Urinary bladder (tissue), 4 donors: Measurements from ENCODE around the gene GSTM5. TPM values are rescaled to one million over a fixed set of nuclear protein-coding genes. Genes with fewer than 3 reads are reported as not detected.
"Not testable (repeated sequence)": the region's sequence is repeated elsewhere in the genome, so short reads cannot be mapped to it uniquely, and the experiment has no call there.

ENCODE experiments used
- DNase-seq: peaks from one replicate; pipeline ENCODE4 v3.0.0-alpha.2; 2015; ENCODE audit errors: extremely low spot score
- H3K27ac ChIP-seq: one replicate; pipeline ENCODE4 v1.5.1; 2013; ENCODE audit warnings: low read depth, mild to moderate bottlenecking, moderate library complexity
- H3K36me3 ChIP-seq: one replicate; pipeline ENCODE4 v1.6.1; 2013; ENCODE audit warnings: mild to moderate bottlenecking, moderate library complexity; ENCODE audit not compliant: insufficient read depth
- H3K4me1 ChIP-seq: one replicate; pipeline ENCODE4 v1.6.1; 2013; ENCODE audit warnings: mild to moderate bottlenecking, moderate library complexity; ENCODE audit not compliant: insufficient read depth
- H3K4me3 ChIP-seq: one replicate; pipeline ENCODE4 v1.5.1; 2013; ENCODE audit warnings: low read depth, low read length
- WGBS: extraction: QIAGEN DNeasy Blood & Tissue Kit; methylation state at CpG from one replicate; pipeline ENCODE4 v1.1.7; 2013; 5-methylcytosine and 5-hydroxymethylcytosine counted together
- polyA plus RNA-seq: library from polyadenylated mRNA; stranded (reverse); fragments of 200-250 nt; gene quantifications from one replicate; pipeline ENCODE4 v1.2.3, GENCODE V29; 2013
- total RNA-seq: library from RNA; depleted of rRNA; stranded (reverse); fragments of >200 nt; gene quantifications from one replicate; pipeline ENCODE4 v1.2.3, GENCODE V29; 2014
- donor health status: healthy with polysubstance abuse.
- donor health status: healthy.

GSTM5 gene
- total and polyA plus RNA-seq, 2 donors: 18.2 to 25.2 TPM

GRCh38 chr1:109764561-109765482 is 52.8 kb downstream of the GSTM5 start:
- Histone ChIP-seq H3K27ac (no peak overlapping the region), H3K4me3 (no peak overlapping the region), H3K36me3 (no peaks in the 10 kb centered on the region), H3K4me1 (no peaks in the 10 kb centered on the region)
- DNase-seq: no peak
- 94% methylated on average over 13 of the region's 13 CpGs for WGBS

GRCh38 chr1:109765483-109765815 is 53.4 kb downstream of the GSTM5 start:
- no peaks in the 10 kb centered on the region for H3K4me1 ChIP-seq
- 84% methylated on average over 4 of the region's 4 CpGs for WGBS
- H3K27ac ChIP-seq: no peak overlapping the region
- H3K4me3 ChIP-seq: no peak overlapping the region
- no peaks in the 10 kb centered on the region for H3K36me3 ChIP-seq
- no peak for DNase-seq

- H3K27ac ChIP-seq: no peak overlapping the region
- WGBS: 75% methylated on average over 13 of the region's 13 CpGs
These were observed 54.0 kb downstream of the GSTM5 start for GRCh38 chr1:109765896-109766615.

GRCh38 chr1:109766991-109767636 is 55.1 kb downstream of the GSTM5 start:
- DNase-seq, H3K36me3 ChIP-seq, H3K27ac ChIP-seq, H3K4me1 ChIP-seq, H3K4me3 ChIP-seq: not testable (repeated sequence)
- 69% methylated on average over 17 of the region's 17 CpGs for WGBS

More at GRCh38 chr1:109765896-109766615, 54.0 kb downstream of the GSTM5 start:
- Histone ChIP-seq H3K4me3 (no peak overlapping the region), H3K36me3 (no peaks in the 10 kb centered on the region), H3K4me1 (no peaks in the 10 kb centered on the region)
- DNase-seq: no peak

Other genes with a start within 250 kb of the GSTM5 start
- gene SYPL2, start 245.7 kb upstream of the GSTM5 start, total RNA-seq: 2.4 TPM
- 4.5 TPM for gene SYPL2, start 245.7 kb upstream of the GSTM5 start, polyA plus RNA-seq
- 2.0 TPM for gene ATXN7L2, start 228.3 kb upstream of the GSTM5 start, total RNA-seq
- gene ATXN7L2, start 228.3 kb upstream of the GSTM5 start, polyA plus RNA-seq: 4.0 TPM
- gene CYB561D1, start 218.2 kb upstream of the GSTM5 start, total RNA-seq: 4.0 TPM
- gene CYB561D1, start 218.2 kb upstream of the GSTM5 start, polyA plus RNA-seq: 9.4 TPM
- gene AMIGO1, start 202.5 kb upstream of the GSTM5 start, total RNA-seq: 2.9 TPM
- gene AMIGO1, start 202.5 kb upstream of the GSTM5 start, polyA plus RNA-seq: 6.4 TPM
- gene GPR61, start 172.4 kb upstream of the GSTM5 start, total RNA-seq: 0.11 TPM
- not detected for gene GPR61, start 172.4 kb upstream of the GSTM5 start, polyA plus RNA-seq
- 17.4 TPM for gene GNAI3, start 163.6 kb upstream of the GSTM5 start, total RNA-seq
- gene GNAI3, start 163.6 kb upstream of the GSTM5 start, polyA plus RNA-seq: 5.1 TPM
- not detected for gene GNAT2, start 92.6 kb upstream of the GSTM5 start, total RNA-seq
- gene GNAT2, start 92.6 kb upstream of the GSTM5 start, polyA plus RNA-seq: not detected
- gene AMPD2, start 92.4 kb upstream of the GSTM5 start, total RNA-seq: 36.1 TPM
- 29.2 TPM for gene AMPD2, start 92.4 kb upstream of the GSTM5 start, polyA plus RNA-seq
- gene GSTM4, start 56.2 kb upstream of the GSTM5 start, total RNA-seq: 12.4 TPM
- 58.2 TPM for gene GSTM4, start 56.2 kb upstream of the GSTM5 start, polyA plus RNA-seq
- gene GSTM2, start 44.2 kb upstream of the GSTM5 start, total RNA-seq: 78.0 TPM
- gene GSTM2, start 44.2 kb upstream of the GSTM5 start, polyA plus RNA-seq: 77.9 TPM
- not detected for gene GSTM1, start 24.4 kb upstream of the GSTM5 start, total RNA-seq
- 1.1 TPM for gene GSTM1, start 24.4 kb upstream of the GSTM5 start, polyA plus RNA-seq
- gene GSTM3, start 28.8 kb downstream of the GSTM5 start, total RNA-seq: 67.5 TPM
- gene GSTM3, start 28.8 kb downstream of the GSTM5 start, polyA plus RNA-seq: 116 TPM
- not detected for gene EPS8L3, start 51.7 kb downstream of the GSTM5 start, total RNA-seq
- gene EPS8L3, start 51.7 kb downstream of the GSTM5 start, polyA plus RNA-seq: 0.23 TPM
- gene CSF1, start 198.6 kb downstream of the GSTM5 start, total RNA-seq: 10.9 TPM
- gene CSF1, start 198.6 kb downstream of the GSTM5 start, polyA plus RNA-seq: 56.2 TPM